Calu3 (cell line): ENCODE data around the gene ALG6. TPM values are rescaled to one million over a fixed set of nuclear protein-coding genes. Genes with fewer than 3 reads are reported as not detected.

Experiments
- BruUV-seq: library from RNA; stranded (reverse); fragments of 400-500 nt; replicated peaks from 2 replicates; lab custom pipeline; 2021; lab: Mats Ljungman, UMichigan
- CTCF ChIA-PET: fragments of 300-600 bp; sonication (Branson Sonifier 250); formaldehyde crosslinking; loops from one replicate; lab custom pipeline; 2022; ENCODE audit warnings: antibody characterized with exemption; lab: Charles Lee
- DNase-seq: peaks from one replicate; pipeline ENCODE4 v3.0.0; 2022
- H3K27ac Mint-ChIP-seq: one replicate; pipeline ENCODE4 v1.8.0; 2022; ENCODE audit warnings: mixed read lengths; ENCODE audit not compliant: unreplicated experiment
- H3K27me3 Mint-ChIP-seq: one replicate; pipeline ENCODE4 v1.8.0; 2022; ENCODE audit warnings: mixed read lengths; ENCODE audit not compliant: unreplicated experiment
- H3K36me3 Mint-ChIP-seq: one replicate; pipeline ENCODE4 v1.8.0; 2022; ENCODE audit warnings: mild to moderate bottlenecking, moderate library complexity, mixed read lengths; ENCODE audit not compliant: insufficient read depth, unreplicated experiment
- H3K4me1 Mint-ChIP-seq: one replicate; pipeline ENCODE4 v1.8.0; 2022; ENCODE audit warnings: mild to moderate bottlenecking, low read depth, mixed read lengths; ENCODE audit not compliant: unreplicated experiment
- H3K4me3 Mint-ChIP-seq: one replicate; pipeline ENCODE4 v1.8.0; 2022; ENCODE audit warnings: mild to moderate bottlenecking, low read depth, moderate library complexity, mixed read lengths; ENCODE audit not compliant: unreplicated experiment
- H3K9me3 Mint-ChIP-seq: one replicate; pipeline ENCODE4 v1.8.0; 2022; ENCODE audit warnings: low read depth, mixed read lengths; ENCODE audit not compliant: unreplicated experiment
- intact Hi-C: fragments of 100-400 bp; cut with micrococcal nuclease; formaldehyde crosslinking; loops from one replicate; pipeline ENCODE4 v1.10.0; 2022; ENCODE audit not compliant: unreplicated experiment
- total RNA-seq: library from RNA; stranded (reverse); gene quantifications from 2 replicates; pipeline ENCODE4 v1.2.3, GENCODE V29; 2022
- TF ChIP-seq, protein P1 (sequence below): fragments of 200-600 bp; IDR thresholded peaks from one replicate; pipeline ENCODE4 v1.8.0; 2022; ENCODE audit warnings: antibody characterized with exemption; ENCODE audit not compliant: unreplicated experiment

The ALG6 gene
- total RNA-seq, 1 experiment from 2014 or later, result 24.0 TPM

DNA sequence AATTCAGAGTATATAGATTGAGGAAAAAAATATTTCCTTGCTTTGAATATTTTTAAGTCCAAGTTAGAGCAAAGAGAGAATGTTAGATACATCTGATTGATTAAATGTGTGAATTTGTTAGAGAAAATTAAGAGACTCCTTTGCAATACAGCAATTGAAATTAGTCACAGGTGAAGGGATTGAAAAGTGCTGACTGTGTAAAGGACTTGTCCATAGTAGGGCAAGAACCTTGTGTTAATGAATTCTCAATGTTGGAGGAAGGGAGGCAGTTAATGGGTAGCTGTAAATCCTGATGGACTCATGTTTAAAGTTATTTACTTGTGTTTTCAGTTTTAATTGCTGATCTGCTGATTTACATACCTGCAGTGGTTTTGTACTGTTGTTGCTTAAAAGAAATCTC is 38.6 kb downstream of the ALG6 start:
- Mint-ChIP-seq H3K36me3 (no peaks in the 10 kb centered on the region), H3K27me3 (no peaks in the 10 kb centered on the region), H3K4me3 (no peak overlapping the region), H3K9me3 (no peaks in the 10 kb centered on the region), H3K27ac (no peak overlapping the region), H3K4me1 (peaks cover 8% of the 10 kb centered on the region)
- intact Hi-C loops, result no loop called here
- CTCF ChIA-PET, result no interaction called here
- no peak for DNase-seq
- no TSS peak for BruUV-seq
- TF ChIP-seq, protein P1, sequence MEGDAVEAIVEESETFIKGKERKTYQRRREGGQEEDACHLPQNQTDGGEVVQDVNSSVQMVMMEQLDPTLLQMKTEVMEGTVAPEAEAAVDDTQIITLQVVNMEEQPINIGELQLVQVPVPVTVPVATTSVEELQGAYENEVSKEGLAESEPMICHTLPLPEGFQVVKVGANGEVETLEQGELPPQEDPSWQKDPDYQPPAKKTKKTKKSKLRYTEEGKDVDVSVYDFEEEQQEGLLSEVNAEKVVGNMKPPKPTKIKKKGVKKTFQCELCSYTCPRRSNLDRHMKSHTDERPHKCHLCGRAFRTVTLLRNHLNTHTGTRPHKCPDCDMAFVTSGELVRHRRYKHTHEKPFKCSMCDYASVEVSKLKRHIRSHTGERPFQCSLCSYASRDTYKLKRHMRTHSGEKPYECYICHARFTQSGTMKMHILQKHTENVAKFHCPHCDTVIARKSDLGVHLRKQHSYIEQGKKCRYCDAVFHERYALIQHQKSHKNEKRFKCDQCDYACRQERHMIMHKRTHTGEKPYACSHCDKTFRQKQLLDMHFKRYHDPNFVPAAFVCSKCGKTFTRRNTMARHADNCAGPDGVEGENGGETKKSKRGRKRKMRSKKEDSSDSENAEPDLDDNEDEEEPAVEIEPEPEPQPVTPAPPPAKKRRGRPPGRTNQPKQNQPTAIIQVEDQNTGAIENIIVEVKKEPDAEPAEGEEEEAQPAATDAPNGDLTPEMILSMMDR, result no peak

DNA sequence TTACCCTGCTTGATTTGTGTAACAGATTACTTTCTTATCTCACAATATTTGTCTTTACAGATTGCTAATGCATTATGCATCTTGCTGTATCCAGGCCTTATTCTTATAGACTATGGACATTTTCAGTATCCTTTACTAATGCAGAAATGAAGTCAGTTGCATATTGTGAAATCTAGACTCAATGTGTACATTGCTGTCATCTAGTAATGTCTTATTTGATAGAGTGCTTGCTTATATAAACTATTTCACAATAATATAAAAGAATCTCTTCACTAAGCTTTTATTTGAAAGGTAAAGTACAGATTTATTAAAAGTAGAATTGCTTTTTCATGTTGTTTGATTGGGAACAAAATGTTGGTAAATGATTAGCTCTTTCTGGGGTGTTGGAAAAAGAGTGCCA is 39.6 kb downstream of the ALG6 start:
- H3K9me3 Mint-ChIP-seq, result no peaks in the 10 kb centered on the region
- intact Hi-C loops, result no loop called here
- no TSS peak for BruUV-seq
- TF ChIP-seq, protein P1, result no peak
- CTCF ChIA-PET, result interaction anchor here (0.6 kb wide), 1 partner anchor 68 kb away, joined by 3 read pairs; no protein-coding TSS in a partner anchor
- H3K36me3 Mint-ChIP-seq, result no peaks in the 10 kb centered on the region
- H3K27ac Mint-ChIP-seq, result no peak overlapping the region
- no peak for DNase-seq
- no peak overlapping the region for H3K4me3 Mint-ChIP-seq
- no peaks in the 10 kb centered on the region for H3K27me3 Mint-ChIP-seq
- peaks cover 8% of the 10 kb centered on the region for H3K4me1 Mint-ChIP-seq

DNA sequence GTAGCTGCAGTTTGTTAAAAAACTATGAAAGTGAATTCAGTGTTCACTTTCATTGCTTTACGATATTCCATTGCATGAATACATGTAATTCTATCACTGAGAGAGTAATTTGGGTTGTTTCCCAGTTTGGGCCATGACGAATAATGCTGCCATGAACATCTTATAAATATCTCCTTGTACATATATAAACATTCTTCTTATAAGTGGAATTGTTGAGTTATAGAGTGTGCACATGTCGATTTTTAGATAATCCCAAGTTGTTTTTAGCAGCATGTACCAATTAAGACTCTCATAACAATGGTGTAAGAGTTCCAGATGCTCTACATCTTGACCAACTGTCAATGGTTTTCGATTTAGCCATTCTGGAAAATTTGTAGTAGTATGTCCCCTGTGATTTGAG is 40.9 kb downstream of the ALG6 start:
- Mint-ChIP-seq H3K36me3 (no peaks in the 10 kb centered on the region), H3K27ac (no peak overlapping the region), H3K4me3 (no peak overlapping the region), H3K4me1 (peaks cover 8% of the 10 kb centered on the region), H3K9me3 (no peaks in the 10 kb centered on the region), H3K27me3 (no peaks in the 10 kb centered on the region)
- CTCF ChIA-PET, result no interaction called here
- intact Hi-C loops, result no loop called here
- TF ChIP-seq, protein P1, result no peak
- no TSS peak for BruUV-seq
- no peak for DNase-seq

DNA sequence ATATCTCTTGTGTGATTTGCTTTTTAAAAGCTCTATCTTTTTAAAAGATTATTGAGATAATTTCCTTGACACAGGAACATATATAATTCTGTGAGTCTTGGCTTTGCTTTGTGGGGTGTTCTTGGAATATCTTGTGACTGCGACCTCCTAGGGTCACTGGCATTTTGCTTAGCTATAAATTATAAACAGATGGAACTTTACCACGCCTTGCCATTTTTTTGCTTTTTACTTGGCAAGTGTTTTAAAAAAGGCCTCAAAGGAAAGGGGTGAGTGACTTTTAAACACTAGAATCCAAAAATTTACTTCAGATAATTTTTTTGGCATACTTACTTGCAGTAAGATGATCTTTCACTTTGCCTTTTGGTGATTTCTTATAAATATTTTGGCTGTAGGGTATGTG is 43.6 kb downstream of the ALG6 start:
- Mint-ChIP-seq H3K9me3 (no peaks in the 10 kb centered on the region), H3K27me3 (no peaks in the 10 kb centered on the region), H3K27ac (no peak overlapping the region), H3K4me3 (no peak overlapping the region), H3K36me3 (no peaks in the 10 kb centered on the region), H3K4me1 (no peaks in the 10 kb centered on the region)
- TF ChIP-seq, protein P1, result no peak
- BruUV-seq, result no TSS peak
- CTCF ChIA-PET, result no interaction called here
- DNase-seq, result no peak
- intact Hi-C loops, result no loop called here
